Keratinocyte (primary cell): Measurements from ENCODE around the gene IFNAR1. TPM values are rescaled to one million over a fixed set of nuclear protein-coding genes. Genes with fewer than 3 reads are reported as not detected.

ENCODE experiments used
- DNase-seq: peaks from one replicate; pipeline ENCODE4 v3.0.0-alpha.2; 2011; ENCODE audit warnings: low read depth, missing footprints, low spot score
- FAIRE-seq: peaks from 2 replicates; lab custom pipeline; 2011; peaks lifted over from hg19 to GRCh38; lab: Jason Lieb, UNC
- H2AFZ ChIP-seq: 2 replicates; pipeline ENCODE4 v1.6.0; 2012; ENCODE audit warnings: low read length, control low read depth, inconsistent platforms; ENCODE audit not compliant: control insufficient read depth
- H3K27ac ChIP-seq: 2 replicates; pipeline ENCODE4 v1.5.1; 2011; ENCODE audit warnings: low read length; ENCODE audit not compliant: control insufficient read depth, insufficient read depth
- H3K27me3 ChIP-seq: 3 replicates; pipeline ENCODE4 v1.6.0; 2011; ENCODE audit warnings: low read length; ENCODE audit not compliant: control insufficient read depth, insufficient read depth; ENCODE audit errors: extremely low read depth
- H3K36me3 ChIP-seq, 2 experiments: 2 replicates in 1 of 2; 3 replicates in 1 of 2; pipeline ENCODE4 v1.5.1; 2011; ENCODE audit warnings: low read length in 2 of 2, mild to moderate bottlenecking in 1 of 2; ENCODE audit not compliant: control insufficient read depth in 2 of 2, insufficient read depth in 2 of 2; ENCODE audit errors: extremely low read depth in 1 of 2
- H3K4me1 ChIP-seq: 3 replicates; pipeline ENCODE4 v1.5.1; 2011; ENCODE audit warnings: low read length; ENCODE audit not compliant: control insufficient read depth, insufficient read depth; ENCODE audit errors: extremely low read depth
- H3K4me2 ChIP-seq: 3 replicates; pipeline ENCODE4 v1.6.0; 2011; ENCODE audit warnings: low read depth, low read length; ENCODE audit not compliant: control insufficient read depth, insufficient read depth; ENCODE audit errors: extremely low read depth
- H3K4me3 ChIP-seq, 3 experiments: fragments of 200-600 bp in 1 of 3; sonication (generic) in 1 of 3; 2 replicates in 2 of 3; 3 replicates in 1 of 3; pipeline ENCODE4 v1.5.1; 2011 to 2016; ENCODE audit warnings: low read length in 3 of 3, mild to moderate bottlenecking in 3 of 3, control low read depth in 2 of 3, inconsistent platforms in 1 of 3, low read depth in 1 of 3, mixed read lengths in 1 of 3, mixed run types in 1 of 3, moderate library complexity in 1 of 3; ENCODE audit not compliant: control insufficient read depth in 2 of 3, insufficient read depth in 2 of 3; ENCODE audit errors: extremely low read depth in 1 of 3
- H3K79me2 ChIP-seq: 2 replicates; pipeline ENCODE4 v1.6.0; 2012; ENCODE audit warnings: low read length; ENCODE audit not compliant: control insufficient read depth, insufficient read depth
- H3K9ac ChIP-seq: 3 replicates; pipeline ENCODE4 v1.6.0; 2011; ENCODE audit warnings: low read length; ENCODE audit not compliant: control insufficient read depth, insufficient read depth; ENCODE audit errors: extremely low read depth
- H3K9me1 ChIP-seq: 3 replicates; pipeline ENCODE4 v1.6.0; 2011; ENCODE audit warnings: low read length; ENCODE audit not compliant: control insufficient read depth, insufficient read depth; ENCODE audit errors: extremely low read depth
- H3K9me3 ChIP-seq: 2 replicates; pipeline ENCODE4 v1.5.1; 2012; ENCODE audit warnings: low read depth, low read length; ENCODE audit not compliant: control insufficient read depth
- H4K20me1 ChIP-seq: 3 replicates; pipeline ENCODE4 v1.6.0; 2011; ENCODE audit warnings: low read length; ENCODE audit not compliant: control insufficient read depth, insufficient read depth; ENCODE audit errors: extremely low read depth
- CTCF ChIP-seq, 3 experiments: IDR thresholded peaks in 1 of 3; conservative IDR thresholded peaks in 1 of 3; optimal IDR thresholded peaks in 1 of 3; 2 replicates in 2 of 3; 3 replicates in 1 of 3; pipeline versions ENCODE3 to v1.5.1; 2011; ENCODE audit warnings: low read length in 3 of 3, mild to moderate bottlenecking in 3 of 3, moderate library complexity in 2 of 3, control low read depth in 1 of 3, inconsistent platforms in 1 of 3; ENCODE audit not compliant: insufficient read depth in 2 of 3; ENCODE audit errors: extremely low read depth in 1 of 3
- EZH2 ChIP-seq: IDR thresholded peaks from one replicate; pipeline ENCODE4 v1.6.1; 2012; ENCODE audit warnings: inconsistent platforms, mild to moderate bottlenecking, low read length, moderate library complexity
- dilution Hi-C: fragments of 300-500 bp; cut with MboI; formaldehyde crosslinking; loops from one replicate; pipeline ENCODE4 v1.7.0; 2020; ENCODE audit warnings: low sequenced_read_pairs; ENCODE audit not compliant: extremely low pct_ligation_motif_present
- polyA plus RNA-seq, 5 experiments: library from polyadenylated mRNA; depleted of rRNA in 3 of 5; stranded (reverse) in 3 of 5; stranded (forward) in 1 of 5; unstranded in 1 of 5; fragments of >200 nt; gene quantifications; 1 replicate in 1 of 5; 2 replicates in 3 of 5; 3 replicates in 1 of 5; pipeline versions ENCODE4 v1.2.1 to v1.2.3, GENCODE V29; 2011 to 2012; ENCODE audit warnings: missing spikeins in 2 of 5, low read depth in 1 of 5, low replicate concordance in 1 of 5

The IFNAR1 gene
- polyA plus RNA-seq, 1 donor (not counting 4 experiments of a cell fraction or from before 2014, with no cell fraction given) = 12.6 TPM

GRCh38 chr21:33355996-33356395 lies 31.2 kb downstream of the IFNAR1 start:
- H4K20me1 ChIP-seq = no peaks in the 10 kb centered on the region
- H2AFZ ChIP-seq = no peak overlapping the region
- H3K4me3 ChIP-seq = no peak overlapping the region
- H3K27ac ChIP-seq = no peak overlapping the region
- no peaks in the 10 kb centered on the region for H3K27me3 ChIP-seq
- no peaks in the 10 kb centered on the region for H3K9me3 ChIP-seq
- DNase-seq (no peak), FAIRE-seq (no peak)
- peaks cover 7 to 10% of the 10 kb centered on the region in 2 experiments for H3K36me3 ChIP-seq
- H3K9me1 ChIP-seq = no peaks in the 10 kb centered on the region
- H3K9ac ChIP-seq = no peak overlapping the region
- no peak overlapping the region for H3K4me2 ChIP-seq
- dilution Hi-C loops = loop anchor here (10.0 kb wide), 1 partner anchor 59 kb away; no protein-coding TSS in a partner anchor
- H3K4me1 ChIP-seq = peaks cover 5% of the 10 kb centered on the region
- TF ChIP-seq EZH2 (no peak), CTCF (optimal IDR thresholded peaks at IDR 0.05 in 1 of 3, IDR thresholded peaks at IDR 0.05 in 1 of 3, conservative IDR thresholded peaks at IDR 0.05 in 1 of 3; ENCODE audit: extremely low read depth in 1 of 3, insufficient read depth in 2 of 3, low read length in 3 of 3) (no peak)
- H3K79me2 ChIP-seq = no peaks in the 10 kb centered on the region

GRCh38 chr21:33357177-33357576 lies 32.4 kb downstream of the IFNAR1 start:
- H3K27me3 ChIP-seq = no peaks in the 10 kb centered on the region
- DNase-seq (no peak), FAIRE-seq (no peak)
- peaks cover 17% of the 10 kb centered on the region for H3K4me1 ChIP-seq
- no peak overlapping the region for H3K9ac ChIP-seq
- no peak overlapping the region for H3K4me2 ChIP-seq
- dilution Hi-C loops = loop anchor here (10.0 kb wide), 1 partner anchor 58 kb away; no protein-coding TSS in a partner anchor
- no peak overlapping the region for H3K27ac ChIP-seq
- H3K4me3 ChIP-seq = no peak overlapping the region
- no peaks in the 10 kb centered on the region for H3K79me2 ChIP-seq
- H3K36me3 ChIP-seq = peaks cover 3 to 7% of the 10 kb centered on the region in 2 experiments
- no peaks in the 10 kb centered on the region for H3K9me3 ChIP-seq
- H4K20me1 ChIP-seq = no peaks in the 10 kb centered on the region
- TF ChIP-seq EZH2 (no peak), CTCF (optimal IDR thresholded peaks at IDR 0.05 in 1 of 3, IDR thresholded peaks at IDR 0.05 in 1 of 3, conservative IDR thresholded peaks at IDR 0.05 in 1 of 3; ENCODE audit: extremely low read depth in 1 of 3, insufficient read depth in 2 of 3, low read length in 3 of 3) (no peak)
- H3K9me1 ChIP-seq = no peaks in the 10 kb centered on the region
- no peak overlapping the region for H2AFZ ChIP-seq
